Measurements from ENCODE around the gene MYO7B.
"Not testable (repeated sequence)": the region's sequence is repeated elsewhere in the genome, so short reads cannot be mapped to it uniquely, and the experiment has no call there.

MYO7B gene

DNA sequence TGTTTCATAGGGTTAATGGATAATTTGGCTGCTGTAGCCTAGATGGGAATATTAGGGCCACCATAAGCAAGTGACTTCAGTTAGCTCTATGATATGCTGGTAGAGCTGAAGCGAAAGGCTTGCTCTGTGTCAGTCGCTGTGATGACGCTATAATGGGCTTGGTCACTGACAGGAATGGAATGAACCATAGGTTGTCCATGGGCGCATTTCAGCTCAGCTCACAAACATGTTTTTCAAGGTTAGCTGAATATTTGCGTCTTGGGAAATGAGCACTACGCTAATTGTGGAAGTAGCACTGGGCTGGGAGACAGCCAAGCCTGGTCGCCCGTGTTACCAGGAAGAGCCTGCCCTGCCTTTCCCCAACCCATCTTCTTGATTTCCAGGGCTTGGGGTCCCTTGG lies 3.2 kb upstream of the MYO7B start:
- H3K4me1 ChIP-seq (ENCODE audit: control insufficient read depth, insufficient read depth, low read length), result no peaks in the 10 kb centered on the region

GRCh38 chr2:127535918-127536317 lies 435 bp downstream of the MYO7B start:
- Histone ChIP-seq H3K9ac (ENCODE audit: low read length in 2 of 2) (no peak overlapping the region), H3K9me3 (ENCODE audit: control insufficient read depth in 2 of 2, low read length in 2 of 2) (no peaks in the 10 kb centered on the region), H3K36me3 (ENCODE audit: control insufficient read depth in 2 of 2, insufficient read depth in 2 of 2, low read length in 2 of 2) (no peaks in the 10 kb centered on the region), H3K27ac (ENCODE audit: low read length) (no peak overlapping the region), H3K4me3 (ENCODE audit: low read length in 2 of 2) (peak overlapping the region in 1 of 2 donors; percentile 22), H3K4me1 (ENCODE audit: control insufficient read depth, insufficient read depth, low read length) (no peaks in the 10 kb centered on the region), H3K27me3 (ENCODE audit: control insufficient read depth in 1 of 2, insufficient read depth in 2 of 2, low read length in 2 of 2) (peaks cover 5 to 11% of the 10 kb centered on the region in 2 donors)

More for the DNA sequence above, 3.2 kb upstream of the MYO7B start:
- Histone ChIP-seq H3K9me3 (ENCODE audit: control insufficient read depth in 2 of 2, low read length in 2 of 2) (no peaks in the 10 kb centered on the region), H3K27me3 (ENCODE audit: control insufficient read depth in 1 of 2, insufficient read depth in 2 of 2, low read length in 2 of 2) (peaks cover 5 to 11% of the 10 kb centered on the region in 2 donors), H3K36me3 (ENCODE audit: control insufficient read depth in 2 of 2, insufficient read depth in 2 of 2, low read length in 2 of 2) (no peaks in the 10 kb centered on the region), H3K27ac (ENCODE audit: low read length) (no peak overlapping the region), H3K9ac (ENCODE audit: low read length in 2 of 2) (no peak overlapping the region), H3K4me3 (ENCODE audit: low read length in 2 of 2) (no peak overlapping the region)

DNA sequence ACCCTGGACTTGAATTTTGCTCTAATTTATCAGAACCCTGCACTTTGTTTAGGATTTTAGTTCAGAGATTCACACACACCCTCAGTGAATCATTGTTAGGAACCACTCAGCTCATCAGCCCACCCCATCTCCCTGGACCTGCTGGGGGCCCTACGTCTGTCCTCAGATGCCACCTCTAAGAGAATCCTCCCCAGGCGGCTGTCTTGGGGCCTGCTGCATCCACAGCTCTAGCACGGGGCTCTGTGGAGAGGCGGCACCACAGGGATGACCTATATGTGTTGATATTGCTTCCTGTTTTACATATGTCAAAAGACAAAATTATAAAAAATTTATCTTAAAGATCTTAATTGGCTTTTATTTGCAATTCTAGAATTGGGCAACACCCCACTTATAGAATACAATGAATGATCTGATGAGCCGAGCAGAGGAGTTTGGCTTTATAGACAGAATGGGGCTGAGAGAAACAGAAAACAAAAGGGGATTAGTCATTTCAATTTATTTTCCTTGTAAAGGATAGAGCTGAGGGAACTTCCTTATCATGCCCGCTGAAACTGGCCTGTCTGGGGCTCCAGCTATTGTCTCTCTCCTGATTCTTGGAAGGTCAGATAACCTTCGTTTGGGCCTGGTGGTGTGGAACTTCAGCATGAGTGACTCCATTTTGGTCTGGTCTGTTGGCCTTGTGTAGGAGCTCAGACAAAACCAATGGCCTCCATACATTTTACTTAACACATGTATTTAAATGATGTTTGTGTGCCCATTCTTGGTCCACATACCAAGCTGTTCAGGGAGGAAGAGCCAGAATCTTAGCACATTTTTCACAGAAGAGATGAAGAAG lies 1.4 kb downstream of the MYO7B start:
- Histone ChIP-seq H3K4me3 (ENCODE audit: low read length in 2 of 2) (no peak overlapping the region), H3K9ac (ENCODE audit: low read length in 2 of 2) (no peak overlapping the region), H3K9me3 (ENCODE audit: control insufficient read depth in 2 of 2, low read length in 2 of 2) (no peaks in the 10 kb centered on the region), H3K36me3 (ENCODE audit: control insufficient read depth in 2 of 2, insufficient read depth in 2 of 2, low read length in 2 of 2) (no peaks in the 10 kb centered on the region), H3K27me3 (ENCODE audit: control insufficient read depth in 1 of 2, insufficient read depth in 2 of 2, low read length in 2 of 2) (peaks cover 5 to 11% of the 10 kb centered on the region in 2 donors), H3K27ac (ENCODE audit: low read length) (no peak overlapping the region), H3K4me1 (ENCODE audit: control insufficient read depth, insufficient read depth, low read length) (peaks cover 2% of the 10 kb centered on the region)

DNA sequence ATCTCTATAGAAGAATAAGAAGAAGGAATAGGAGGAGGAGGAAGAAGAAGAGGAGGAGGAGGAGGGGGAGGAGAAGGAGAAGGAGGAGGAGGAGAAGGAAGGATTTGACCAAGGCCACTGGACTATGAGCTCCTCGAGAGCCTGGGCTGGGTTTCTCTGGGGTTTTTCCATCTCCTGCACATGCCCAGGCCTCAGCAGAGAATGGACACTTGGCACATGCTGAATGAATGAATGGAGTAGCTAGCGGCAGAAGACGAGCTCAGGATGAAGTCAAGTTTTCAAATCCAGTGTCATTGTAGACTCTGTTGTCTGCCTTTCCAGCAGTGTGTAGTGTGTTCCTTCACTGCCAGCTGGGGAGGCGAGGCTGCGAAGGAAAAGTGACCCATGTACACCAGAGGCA lies 2.2 kb downstream of the MYO7B start:
- H3K4me1 ChIP-seq (ENCODE audit: control insufficient read depth, insufficient read depth, low read length), result peaks cover 2% of the 10 kb centered on the region
- H3K36me3 ChIP-seq (ENCODE audit: control insufficient read depth in 2 of 2, insufficient read depth in 2 of 2, low read length in 2 of 2), result no peaks in the 10 kb centered on the region
- no peak overlapping the region for H3K9ac ChIP-seq (ENCODE audit: low read length in 2 of 2)

DNA sequence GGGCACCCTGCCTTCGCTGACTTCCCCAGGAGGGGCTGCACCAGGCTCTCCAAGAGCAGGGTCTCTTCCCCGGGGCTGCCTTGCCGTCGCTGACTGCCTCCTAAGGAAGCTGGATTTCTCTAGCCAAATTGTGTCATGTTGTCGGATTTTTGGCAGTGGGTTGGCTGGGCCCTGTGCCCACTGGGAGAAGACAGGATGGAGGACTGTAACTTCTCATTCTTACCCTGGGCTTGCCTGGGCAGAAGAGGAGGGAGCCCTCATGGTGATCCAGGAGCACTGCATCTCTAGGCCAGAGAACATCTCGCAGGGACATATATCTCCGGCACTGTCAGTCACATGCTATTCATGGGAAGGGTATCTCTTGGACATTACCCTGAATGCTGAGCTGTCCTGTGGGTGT lies 6.3 kb downstream of the MYO7B start:
- no peak overlapping the region for H3K27ac ChIP-seq (ENCODE audit: low read length)
- H3K27me3 ChIP-seq (ENCODE audit: control insufficient read depth in 1 of 2, insufficient read depth in 2 of 2, low read length in 2 of 2), result no peaks in the 10 kb centered on the region
- no peak overlapping the region for H3K9ac ChIP-seq (ENCODE audit: low read length in 2 of 2)
- H3K4me3 ChIP-seq (ENCODE audit: low read length in 2 of 2), result no peak overlapping the region
- no peaks in the 10 kb centered on the region for H3K36me3 ChIP-seq (ENCODE audit: control insufficient read depth in 2 of 2, insufficient read depth in 2 of 2, low read length in 2 of 2)
- no peaks in the 10 kb centered on the region for H3K9me3 ChIP-seq (ENCODE audit: control insufficient read depth in 2 of 2, low read length in 2 of 2)
- H3K4me1 ChIP-seq (ENCODE audit: control insufficient read depth, insufficient read depth, low read length), result peaks cover 2% of the 10 kb centered on the region

More for the DNA sequence above, 2.2 kb downstream of the MYO7B start:
- no peak overlapping the region for H3K4me3 ChIP-seq (ENCODE audit: low read length in 2 of 2)
- H3K27me3 ChIP-seq (ENCODE audit: control insufficient read depth in 1 of 2, insufficient read depth in 2 of 2, low read length in 2 of 2), result peaks cover 5 to 11% of the 10 kb centered on the region in 2 donors
- H3K27ac ChIP-seq (ENCODE audit: low read length), result no peak overlapping the region
- no peaks in the 10 kb centered on the region for H3K9me3 ChIP-seq (ENCODE audit: control insufficient read depth in 2 of 2, low read length in 2 of 2)

- H3K4me1 ChIP-seq (ENCODE audit: control insufficient read depth, insufficient read depth, low read length), result peaks cover 2% of the 10 kb centered on the region
- H3K36me3 ChIP-seq (ENCODE audit: control insufficient read depth in 2 of 2, insufficient read depth in 2 of 2, low read length in 2 of 2), result no peaks in the 10 kb centered on the region
- H3K4me3 ChIP-seq (ENCODE audit: low read length in 2 of 2), result no peak overlapping the region
- H3K27ac ChIP-seq (ENCODE audit: low read length), result no peak overlapping the region
- H3K9me3 ChIP-seq (ENCODE audit: control insufficient read depth in 2 of 2, low read length in 2 of 2), result no peaks in the 10 kb centered on the region
- H3K9ac ChIP-seq (ENCODE audit: low read length in 2 of 2), result no peak overlapping the region
- no peaks in the 10 kb centered on the region for H3K27me3 ChIP-seq (ENCODE audit: control insufficient read depth in 1 of 2, insufficient read depth in 2 of 2, low read length in 2 of 2)
These were observed 6.7 kb downstream of the MYO7B start for GRCh38 chr2:127542231-127542630.

GRCh38 chr2:127543013-127543501 lies 7.6 kb downstream of the MYO7B start:
- H3K27ac ChIP-seq (ENCODE audit: low read length); H3K9ac ChIP-seq (ENCODE audit: low read length in 2 of 2); H3K36me3 ChIP-seq (ENCODE audit: control insufficient read depth in 2 of 2, insufficient read depth in 2 of 2, low read length in 2 of 2); H3K9me3 ChIP-seq (ENCODE audit: control insufficient read depth in 2 of 2, low read length in 2 of 2); H3K27me3 ChIP-seq (ENCODE audit: control insufficient read depth in 1 of 2, insufficient read depth in 2 of 2, low read length in 2 of 2); H3K4me1 ChIP-seq (ENCODE audit: control insufficient read depth, insufficient read depth, low read length); H3K4me3 ChIP-seq (ENCODE audit: low read length in 2 of 2): not testable (repeated sequence)

GRCh38 chr2:127545189-127545588 lies 9.7 kb downstream of the MYO7B start:
- peaks cover 0 to 3% of the 10 kb centered on the region in 2 donors for H3K27me3 ChIP-seq (ENCODE audit: control insufficient read depth in 1 of 2, insufficient read depth in 2 of 2, low read length in 2 of 2)
- peaks cover 2% of the 10 kb centered on the region for H3K4me1 ChIP-seq (ENCODE audit: control insufficient read depth, insufficient read depth, low read length)
- H3K36me3 ChIP-seq (ENCODE audit: control insufficient read depth in 2 of 2, insufficient read depth in 2 of 2, low read length in 2 of 2), result no peaks in the 10 kb centered on the region
- H3K4me3 ChIP-seq (ENCODE audit: low read length in 2 of 2), result no peak overlapping the region
- no peak overlapping the region for H3K27ac ChIP-seq (ENCODE audit: low read length)
- H3K9ac ChIP-seq (ENCODE audit: low read length in 2 of 2), result no peak overlapping the region
- no peaks in the 10 kb centered on the region for H3K9me3 ChIP-seq (ENCODE audit: control insufficient read depth in 2 of 2, low read length in 2 of 2)

DNA sequence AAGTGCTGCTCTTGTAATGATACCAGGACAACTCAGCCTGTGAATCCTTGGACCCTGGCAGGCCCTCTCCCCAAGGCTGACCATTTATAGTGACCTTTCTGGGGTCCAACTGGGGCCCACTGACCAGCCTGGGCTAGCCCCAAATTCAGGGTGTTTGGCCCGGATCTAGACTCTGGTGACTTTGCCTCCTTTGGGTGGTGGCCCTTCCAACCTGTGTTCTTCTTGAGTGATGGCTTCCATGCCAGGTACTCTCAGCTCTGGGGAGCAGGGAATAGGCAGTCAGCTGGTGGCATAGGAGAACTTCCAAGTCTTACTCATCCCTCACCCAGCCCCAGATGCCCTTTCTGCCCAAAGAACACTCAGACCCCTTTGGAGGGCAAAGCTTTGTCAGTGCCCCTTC lies 10.3 kb downstream of the MYO7B start:
- no peak overlapping the region for H3K27ac ChIP-seq (ENCODE audit: low read length)
- no peak overlapping the region for H3K9ac ChIP-seq (ENCODE audit: low read length in 2 of 2)
- no peaks in the 10 kb centered on the region for H3K9me3 ChIP-seq (ENCODE audit: control insufficient read depth in 2 of 2, low read length in 2 of 2)
- no peak overlapping the region for H3K4me3 ChIP-seq (ENCODE audit: low read length in 2 of 2)
- peaks cover 0 to 3% of the 10 kb centered on the region in 2 donors for H3K27me3 ChIP-seq (ENCODE audit: control insufficient read depth in 1 of 2, insufficient read depth in 2 of 2, low read length in 2 of 2)
- H3K4me1 ChIP-seq (ENCODE audit: control insufficient read depth, insufficient read depth, low read length), result peaks cover 2% of the 10 kb centered on the region
- H3K36me3 ChIP-seq (ENCODE audit: control insufficient read depth in 2 of 2, insufficient read depth in 2 of 2, low read length in 2 of 2), result no peaks in the 10 kb centered on the region

DNA sequence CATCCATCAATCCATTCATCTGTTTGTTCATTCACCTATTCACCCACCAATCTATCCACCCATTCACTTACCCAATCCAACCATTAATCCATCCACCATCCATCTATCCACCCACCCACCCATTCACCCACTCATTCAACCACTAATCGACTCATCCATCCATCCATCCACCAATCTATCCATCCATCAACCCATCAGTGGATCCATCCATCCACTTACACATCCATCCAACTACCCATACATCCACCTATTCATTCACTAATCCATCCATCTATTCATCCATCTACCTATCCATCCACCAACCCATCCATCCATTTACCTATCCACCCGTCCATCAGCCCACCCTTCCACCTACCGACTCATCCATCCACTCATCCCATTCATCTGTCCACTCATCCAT lies 11.3 kb downstream of the MYO7B start:
- Histone ChIP-seq H3K9ac (ENCODE audit: low read length in 2 of 2) (no peak overlapping the region), H3K36me3 (ENCODE audit: control insufficient read depth in 2 of 2, insufficient read depth in 2 of 2, low read length in 2 of 2) (no peaks in the 10 kb centered on the region), H3K4me1 (ENCODE audit: control insufficient read depth, insufficient read depth, low read length) (peaks cover under 1% of the 10 kb centered on the region), H3K4me3 (ENCODE audit: low read length in 2 of 2) (no peak overlapping the region), H3K27ac (ENCODE audit: low read length) (no peak overlapping the region), H3K9me3 (ENCODE audit: control insufficient read depth in 2 of 2, low read length in 2 of 2) (no peaks in the 10 kb centered on the region), H3K27me3 (ENCODE audit: control insufficient read depth in 1 of 2, insufficient read depth in 2 of 2, low read length in 2 of 2) (peaks cover 2 to 3% of the 10 kb centered on the region in 2 donors)

Measured in stomach smooth muscle (tissue), 2 donors.